ENCODE data around the gene ANKRD29. TPM values are rescaled to one million over a fixed set of nuclear protein-coding genes. Genes with fewer than 3 reads are reported as not detected.
A peak's percentile ranks its signal among the peaks of the same experiment; 100 is the strongest.

Gene ANKRD29
- total RNA-seq, 5 donors from 2014 or later (not counting 1 experiment from before 2014, with no cell fraction given) = 0.23 to 0.48 (median 0.32) TPM; not detected in 1

DNA sequence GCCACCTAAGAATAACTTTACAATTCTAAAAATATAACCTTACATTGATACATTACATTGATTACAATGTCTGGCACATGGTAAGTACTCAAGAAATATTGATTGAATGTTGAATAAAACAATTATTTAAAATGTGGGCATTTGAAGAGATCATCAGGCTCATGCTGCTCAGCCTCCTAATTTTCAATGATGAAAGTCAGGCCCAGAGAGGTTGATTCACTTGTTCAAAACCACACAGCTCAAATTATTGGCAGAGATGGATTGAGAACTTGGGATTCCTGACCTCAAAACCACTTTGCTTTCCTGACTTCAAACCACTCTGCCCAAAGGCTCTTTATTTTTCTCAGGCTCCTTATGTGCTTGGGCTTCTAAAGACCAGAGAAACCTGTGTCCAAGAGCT, 34.7 kb downstream of the ANKRD29 start:
- H3K27ac Mint-ChIP-seq = no peak overlapping the region
- peaks cover 0 to 6% (median 0%) of the 10 kb centered on the region in 3 donors for H3K4me1 Mint-ChIP-seq
- no peaks in the 10 kb centered on the region for H3K36me3 ChIP-seq (ENCODE audit: control insufficient read depth in 2 of 2, extremely low read depth in 1 of 2, insufficient read depth in 1 of 2, low read length in 1 of 2)
- no peaks in the 10 kb centered on the region for H3K36me3 Mint-ChIP-seq
- POLR2A ChIA-PET = no interaction called here
- no peaks in the 10 kb centered on the region for H3K9me3 ChIP-seq
- ATAC-seq (replicated peaks in 1 of 4) (no peak), DNase-seq (no peak)
- H3K4me3 ChIP-seq (ENCODE audit: control insufficient read depth in 1 of 2, extremely low read depth in 1 of 2, low read length in 1 of 2) = no peak overlapping the region
- H3K9me3 Mint-ChIP-seq = no peaks in the 10 kb centered on the region
- no peak overlapping the region for H3K27ac ChIP-seq (ENCODE audit: low read length)
- no peaks in the 10 kb centered on the region for H3K27me3 Mint-ChIP-seq
- no peaks in the 10 kb centered on the region for H3K4me1 ChIP-seq (ENCODE audit: control insufficient read depth in 1 of 2, extremely low read depth in 1 of 2, insufficient read depth in 2 of 2, low read length in 2 of 2)
- H3K27me3 ChIP-seq (replicated peaks in 1 of 2; ENCODE audit: control insufficient read depth in 2 of 2, extremely low read depth in 1 of 2, insufficient read depth in 2 of 2, low read length in 1 of 2) = peaks cover 0 to 6% of the 10 kb centered on the region in 2 experiments
- CTCF ChIA-PET = interaction anchor here (0.6 to 0.9 kb wide), 3 partner anchors 75 to 492 kb away, joined by 3 to 4 read pairs (median 3); no protein-coding TSS in a partner anchor
- H3K4me3 Mint-ChIP-seq = no peak overlapping the region

DNA sequence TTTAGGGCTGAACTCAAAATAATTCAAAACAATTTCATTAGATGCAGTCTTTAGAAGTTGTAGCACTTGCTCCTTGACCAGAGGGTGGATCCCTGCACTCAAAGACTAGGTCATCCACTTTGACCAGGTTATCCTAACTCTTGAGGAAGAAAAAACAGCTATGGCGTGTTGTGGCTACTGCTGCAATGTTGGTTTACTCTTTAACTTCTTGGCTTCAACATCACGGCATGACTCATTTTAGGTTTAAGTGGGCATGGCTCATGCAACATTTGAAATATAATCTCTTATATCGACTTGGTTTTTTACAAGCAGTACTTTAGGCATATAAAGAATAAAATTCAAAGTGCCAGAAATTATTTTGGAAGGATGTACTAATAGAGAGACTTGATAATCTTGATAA, 35.4 kb downstream of the ANKRD29 start:
- Mint-ChIP-seq H3K27ac (no peak overlapping the region), H3K4me1 (peaks cover 0 to 6% (median 0%) of the 10 kb centered on the region in 3 donors)
- POLR2A ChIA-PET = no interaction called here

DNA sequence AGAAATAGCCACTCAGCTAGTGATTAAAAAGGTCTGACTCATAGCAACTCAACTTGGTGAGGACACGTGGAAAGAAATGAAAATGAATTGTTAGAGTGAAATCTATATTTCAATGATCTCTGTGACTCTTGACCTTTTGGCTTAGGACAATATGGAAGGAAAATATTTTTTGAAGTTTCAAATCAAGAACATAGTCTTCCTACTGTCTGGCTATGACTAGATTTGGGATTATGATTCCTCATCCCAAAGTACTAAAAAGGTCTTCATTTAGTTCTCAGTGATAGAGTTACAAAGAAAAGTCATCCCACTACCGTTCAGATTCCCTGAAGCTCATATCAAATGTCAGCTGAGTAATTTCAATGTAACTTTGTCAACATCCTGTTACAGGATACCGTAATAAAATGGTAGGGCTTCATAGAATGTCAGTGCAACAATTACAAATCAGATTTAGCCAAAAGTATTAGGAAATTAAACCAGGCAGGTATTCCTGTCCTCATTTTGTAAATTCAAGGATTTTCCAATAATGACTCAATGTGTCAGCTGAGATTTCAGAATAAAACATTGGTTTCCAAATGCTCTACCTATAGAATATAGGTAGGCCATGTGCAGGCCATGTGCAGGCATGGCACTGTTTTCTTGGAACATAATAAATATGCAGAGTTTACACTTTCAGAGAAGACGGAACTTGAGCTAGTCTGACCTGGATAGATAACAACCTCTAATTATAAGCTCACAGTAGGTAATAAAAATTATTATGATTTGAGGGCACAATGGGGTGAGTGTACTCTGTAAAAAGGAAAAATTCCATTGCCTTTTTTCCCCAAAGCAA, 36.0 kb downstream of the ANKRD29 start:
- ChIA-PET POLR2A (no interaction called here), CTCF (interaction anchor here in 1 of 2 donors (0.6 to 5.8 kb wide), 3 partner anchors 76 to 144 kb away, joined by 3 to 41 read pairs (median 4); no protein-coding TSS in a partner anchor)
- no peaks in the 10 kb centered on the region for H3K36me3 Mint-ChIP-seq
- no peak overlapping the region for H3K4me3 Mint-ChIP-seq
- no peak overlapping the region for H3K27ac Mint-ChIP-seq
- Histone ChIP-seq H3K4me1 (ENCODE audit: control insufficient read depth in 1 of 2, extremely low read depth in 1 of 2, insufficient read depth in 2 of 2, low read length in 2 of 2) (peaks cover 0 to 3% of the 10 kb centered on the region in 2 experiments), H3K36me3 (ENCODE audit: control insufficient read depth in 2 of 2, extremely low read depth in 1 of 2, insufficient read depth in 1 of 2, low read length in 1 of 2) (no peaks in the 10 kb centered on the region), H3K27me3 (replicated peaks in 1 of 2; ENCODE audit: control insufficient read depth in 2 of 2, extremely low read depth in 1 of 2, insufficient read depth in 2 of 2, low read length in 1 of 2) (peaks cover 0 to 12% of the 10 kb centered on the region in 2 experiments), H3K27ac (ENCODE audit: low read length) (no peak overlapping the region), H3K9me3 (no peaks in the 10 kb centered on the region), H3K4me3 (ENCODE audit: control insufficient read depth in 1 of 2, extremely low read depth in 1 of 2, low read length in 1 of 2) (no peak overlapping the region)
- peaks cover 0 to 10% (median 0%) of the 10 kb centered on the region in 3 donors for H3K4me1 Mint-ChIP-seq
- WGBS (ENCODE audit: insufficient coverage) = 40% methylated on average over 1 of the region's 4 CpGs
- peaks cover 6 to 7% of the 10 kb centered on the region in 2 donors for H3K27me3 Mint-ChIP-seq
- no peaks in the 10 kb centered on the region for H3K9me3 Mint-ChIP-seq
- ATAC-seq (replicated peaks in 1 of 4) = no peak
- DNase-seq = no peak

More for the DNA sequence above, 35.4 kb downstream of the ANKRD29 start:
- Mint-ChIP-seq H3K27me3 (peaks cover 0 to under 1% of the 10 kb centered on the region in 2 donors), H3K36me3 (no peaks in the 10 kb centered on the region), H3K4me3 (no peak overlapping the region), H3K9me3 (no peaks in the 10 kb centered on the region)
- no CpG with 5 or more reads among the region's 3 CpGs for WGBS (ENCODE audit: insufficient coverage)
- ATAC-seq (replicated peaks in 1 of 4) (no peak), DNase-seq (no peak)
- H3K9me3 ChIP-seq = no peaks in the 10 kb centered on the region
- H3K36me3 ChIP-seq (ENCODE audit: control insufficient read depth in 2 of 2, extremely low read depth in 1 of 2, insufficient read depth in 1 of 2, low read length in 1 of 2) = no peaks in the 10 kb centered on the region
- H3K27ac ChIP-seq (ENCODE audit: low read length) = no peak overlapping the region
- CTCF ChIA-PET = interaction anchor here in 1 of 2 donors (0.9 kb wide), 1 partner anchor 76 kb away, joined by 4 read pairs; no protein-coding TSS in a partner anchor
- H3K27me3 ChIP-seq (replicated peaks in 1 of 2; ENCODE audit: control insufficient read depth in 2 of 2, extremely low read depth in 1 of 2, insufficient read depth in 2 of 2, low read length in 1 of 2) = peaks cover 0 to 6% of the 10 kb centered on the region in 2 experiments
- H3K4me1 ChIP-seq (ENCODE audit: control insufficient read depth in 1 of 2, extremely low read depth in 1 of 2, insufficient read depth in 2 of 2, low read length in 2 of 2) = no peaks in the 10 kb centered on the region
- H3K4me3 ChIP-seq (ENCODE audit: control insufficient read depth in 1 of 2, extremely low read depth in 1 of 2, low read length in 1 of 2) = no peak overlapping the region

DNA sequence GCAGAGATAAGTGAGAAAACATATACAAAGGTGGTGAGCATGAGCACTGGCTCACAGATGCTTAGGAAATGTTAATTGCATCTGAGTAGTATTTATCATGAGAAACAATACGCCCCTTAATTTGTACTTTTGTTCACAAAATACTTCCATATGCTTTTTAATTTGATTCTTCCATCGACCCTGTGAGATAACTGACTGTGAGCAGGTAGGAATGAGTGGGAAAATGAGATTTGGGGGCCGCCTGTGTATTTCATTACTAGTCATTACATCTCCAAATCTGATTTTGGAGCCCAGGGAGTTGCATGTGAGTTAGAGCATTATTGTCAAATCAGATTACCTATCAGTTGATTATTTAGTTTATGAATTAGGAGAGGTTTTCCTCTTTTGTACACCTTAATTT, 39.7 kb downstream of the ANKRD29 start:
- no peaks in the 10 kb centered on the region for H3K9me3 Mint-ChIP-seq
- no peak overlapping the region for H3K27ac ChIP-seq (ENCODE audit: low read length)
- H3K27me3 Mint-ChIP-seq = peaks cover 31 to 35% of the 10 kb centered on the region in 2 donors

DNA sequence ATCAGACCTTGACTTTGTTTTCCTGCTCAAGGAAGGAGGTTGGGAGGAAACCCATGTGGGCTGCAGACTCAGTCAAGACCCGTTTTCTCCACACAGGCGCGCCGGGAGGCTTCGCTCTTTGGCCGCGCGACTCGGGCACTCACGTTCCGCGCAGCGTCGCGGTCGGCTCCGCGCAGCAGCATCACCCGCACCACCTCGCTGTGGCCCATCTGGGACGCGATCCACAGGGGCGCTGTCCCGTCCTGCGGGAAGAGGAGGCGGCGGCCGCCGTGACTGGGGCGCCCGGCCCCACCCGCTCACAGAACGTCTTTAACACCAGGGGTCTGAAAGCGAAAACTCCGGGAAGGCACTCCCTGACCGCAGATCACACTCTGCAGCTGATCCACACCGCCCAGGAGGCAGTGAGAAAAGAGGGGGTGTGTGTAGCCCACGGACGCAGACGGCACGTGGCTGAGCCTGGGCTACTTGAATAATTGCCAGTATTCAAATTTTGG, 43.3 kb downstream of the ANKRD29 start:
- Histone ChIP-seq H3K4me1 (ENCODE audit: control insufficient read depth in 1 of 2, extremely low read depth in 1 of 2, insufficient read depth in 2 of 2, low read length in 2 of 2) (peaks cover 0 to 14% of the 10 kb centered on the region in 2 experiments), H3K36me3 (ENCODE audit: control insufficient read depth in 2 of 2, extremely low read depth in 1 of 2, insufficient read depth in 1 of 2, low read length in 1 of 2) (no peaks in the 10 kb centered on the region), H3K27me3 (replicated peaks in 1 of 2; ENCODE audit: control insufficient read depth in 2 of 2, extremely low read depth in 1 of 2, insufficient read depth in 2 of 2, low read length in 1 of 2) (peaks cover 10 to 38% of the 10 kb centered on the region in 2 experiments), H3K9me3 (no peaks in the 10 kb centered on the region), H3K27ac (ENCODE audit: low read length) (no peak overlapping the region), H3K4me3 (ENCODE audit: control insufficient read depth in 1 of 2, extremely low read depth in 1 of 2, low read length in 1 of 2) (peak overlapping the region; percentile 34 to 52)
- no peaks in the 10 kb centered on the region for H3K36me3 Mint-ChIP-seq
- peak overlapping the region; percentile 53 to 63 (median 59) for H3K4me3 Mint-ChIP-seq
- WGBS (ENCODE audit: insufficient coverage) = 2% methylated on average over 31 of the region's 41 CpGs
- peak in 3 of 4 experiments; percentile 34 to 59 (median 47) for ATAC-seq (replicated peaks in 1 of 4)
- no peaks in the 10 kb centered on the region for H3K9me3 Mint-ChIP-seq
- DNase-seq = peak in 4 of 35 experiments; percentile 2 to 25 (median 8)
- peaks cover 34 to 39% of the 10 kb centered on the region in 2 donors for H3K27me3 Mint-ChIP-seq
- ChIA-PET CTCF (interaction anchor here in 1 of 2 donors (0.6 kb wide), 1 partner anchor 434 kb away, joined by 5 read pairs; no protein-coding TSS in a partner anchor), POLR2A (no interaction called here)
- H3K4me1 Mint-ChIP-seq = peaks cover 0 to 15% (median 3%) of the 10 kb centered on the region in 3 donors
- H3K27ac Mint-ChIP-seq = peak overlapping the region in 1 of 2 donors; percentile 62

More for the DNA sequence above, 39.7 kb downstream of the ANKRD29 start:
- Mint-ChIP-seq H3K27ac (no peak overlapping the region), H3K4me1 (peaks cover 0 to 21% (median 3%) of the 10 kb centered on the region in 3 donors), H3K4me3 (no peak overlapping the region), H3K36me3 (no peaks in the 10 kb centered on the region)
- no peak for DNase-seq
- peaks cover 10 to 36% of the 10 kb centered on the region in 2 experiments for H3K27me3 ChIP-seq (replicated peaks in 1 of 2; ENCODE audit: control insufficient read depth in 2 of 2, extremely low read depth in 1 of 2, insufficient read depth in 2 of 2, low read length in 1 of 2)
- no peaks in the 10 kb centered on the region for H3K36me3 ChIP-seq (ENCODE audit: control insufficient read depth in 2 of 2, extremely low read depth in 1 of 2, insufficient read depth in 1 of 2, low read length in 1 of 2)
- H3K4me1 ChIP-seq (ENCODE audit: control insufficient read depth in 1 of 2, extremely low read depth in 1 of 2, insufficient read depth in 2 of 2, low read length in 2 of 2) = peaks cover 0 to 14% of the 10 kb centered on the region in 2 experiments
- WGBS (ENCODE audit: insufficient coverage) = no CpG with 5 or more reads among the region's 3 CpGs
- no peaks in the 10 kb centered on the region for H3K9me3 ChIP-seq
- ChIA-PET CTCF (interaction anchor here in 1 of 2 donors (5.8 kb wide), 1 partner anchor 79 kb away, joined by 41 read pairs; no protein-coding TSS in a partner anchor), POLR2A (no interaction called here)
- no peak for ATAC-seq (replicated peaks in 1 of 4)
- H3K4me3 ChIP-seq (ENCODE audit: control insufficient read depth in 1 of 2, extremely low read depth in 1 of 2, low read length in 1 of 2) = no peak overlapping the region

DNA sequence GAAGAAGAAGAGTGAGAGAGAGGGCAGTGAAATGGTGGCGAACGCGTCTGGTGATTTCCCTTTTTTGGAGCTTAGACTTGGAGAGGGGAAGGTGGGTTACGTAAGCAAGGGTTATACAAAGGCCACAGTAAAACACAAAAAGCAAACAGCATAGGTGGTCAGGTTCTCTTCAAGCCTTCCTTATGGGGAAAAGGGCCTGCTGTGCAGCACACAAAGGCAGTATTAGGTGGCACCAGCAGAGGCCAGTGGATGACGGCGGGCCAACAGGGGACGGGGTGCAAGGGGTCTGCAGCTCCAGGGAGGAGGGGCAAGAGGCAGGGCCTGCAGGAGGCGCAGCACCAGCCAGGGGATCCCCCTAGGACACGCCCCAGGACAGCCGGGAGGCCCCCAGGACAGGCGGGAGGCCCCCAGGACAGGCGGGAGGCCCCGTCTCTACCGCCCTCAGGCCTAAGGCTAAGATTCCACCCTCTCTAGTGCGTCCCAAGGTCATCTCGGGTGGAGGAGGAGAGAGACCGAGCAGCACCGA, 43.8 kb downstream of the ANKRD29 start:
- peak overlapping the region; percentile 34 to 52 for H3K4me3 ChIP-seq (ENCODE audit: control insufficient read depth in 1 of 2, extremely low read depth in 1 of 2, low read length in 1 of 2)
- H3K4me1 ChIP-seq (ENCODE audit: control insufficient read depth in 1 of 2, extremely low read depth in 1 of 2, insufficient read depth in 2 of 2, low read length in 2 of 2) = peaks cover 0 to 14% of the 10 kb centered on the region in 2 experiments
- ChIA-PET POLR2A (no interaction called here), CTCF (interaction anchor here in 1 of 2 donors (0.6 kb wide), 1 partner anchor 435 kb away, joined by 5 read pairs; no protein-coding TSS in a partner anchor)
- 57% methylated on average over 11 of the region's 18 CpGs for WGBS (ENCODE audit: insufficient coverage)
- no peaks in the 10 kb centered on the region for H3K36me3 Mint-ChIP-seq
- H3K36me3 ChIP-seq (ENCODE audit: control insufficient read depth in 2 of 2, extremely low read depth in 1 of 2, insufficient read depth in 1 of 2, low read length in 1 of 2) = no peaks in the 10 kb centered on the region
- no peak overlapping the region for H3K27ac Mint-ChIP-seq
- peaks cover 34 to 39% of the 10 kb centered on the region in 2 donors for H3K27me3 Mint-ChIP-seq
- peaks cover 10 to 41% of the 10 kb centered on the region in 2 experiments for H3K27me3 ChIP-seq (replicated peaks in 1 of 2; ENCODE audit: control insufficient read depth in 2 of 2, extremely low read depth in 1 of 2, insufficient read depth in 2 of 2, low read length in 1 of 2)
- H3K4me3 Mint-ChIP-seq = peak overlapping the region in 1 of 3 donors; percentile 59
- H3K4me1 Mint-ChIP-seq = peaks cover 0 to 15% (median 3%) of the 10 kb centered on the region in 3 donors
- H3K27ac ChIP-seq (ENCODE audit: low read length) = no peak overlapping the region
- ATAC-seq (replicated peaks in 1 of 4) (peak in 1 of 4 experiments; percentile 32), DNase-seq (no peak)
- no peaks in the 10 kb centered on the region for H3K9me3 ChIP-seq
- H3K9me3 Mint-ChIP-seq = no peaks in the 10 kb centered on the region

All from T-cell (primary cell).